Sigmoid colon (tissue), 4 donors: ENCODE results near the gene SLC36A1.

ENCODE experiments used
- EP300 ChIP-seq, 4 donors: sonication (generic); formaldehyde crosslinking; IDR thresholded peaks; one replicate each; pipeline ENCODE4 v1.6.1; 2017; ENCODE audit warnings: antibody characterized with exemption in 4 of 4
- POLR2A ChIP-seq, 2 donors: fragments of 450-650 bp; IDR thresholded peaks; one replicate each; pipeline ENCODE4 v1.6.1; 2016; ENCODE audit warnings: antibody characterized with exemption in 2 of 2, mild to moderate bottlenecking in 2 of 2, moderate library complexity in 2 of 2
- POLR2AphosphoS5 ChIP-seq, 4 donors: sonication (generic); formaldehyde crosslinking; IDR thresholded peaks; one replicate each; pipeline ENCODE4 v1.6.1; 2017; ENCODE audit warnings: antibody characterized with exemption in 4 of 4
- TF ChIP-seq, protein P1 (sequence below), 4 experiments: fragments of 450-650 bp in 3 of 4; fragments of 200-600 bp in 1 of 4; IDR thresholded peaks; one replicate each; pipeline ENCODE4 v1.5.1; 2016 to 2019; ENCODE audit warnings: antibody characterized with exemption in 4 of 4, mild to moderate bottlenecking in 3 of 4, moderate library complexity in 2 of 4

DNA sequence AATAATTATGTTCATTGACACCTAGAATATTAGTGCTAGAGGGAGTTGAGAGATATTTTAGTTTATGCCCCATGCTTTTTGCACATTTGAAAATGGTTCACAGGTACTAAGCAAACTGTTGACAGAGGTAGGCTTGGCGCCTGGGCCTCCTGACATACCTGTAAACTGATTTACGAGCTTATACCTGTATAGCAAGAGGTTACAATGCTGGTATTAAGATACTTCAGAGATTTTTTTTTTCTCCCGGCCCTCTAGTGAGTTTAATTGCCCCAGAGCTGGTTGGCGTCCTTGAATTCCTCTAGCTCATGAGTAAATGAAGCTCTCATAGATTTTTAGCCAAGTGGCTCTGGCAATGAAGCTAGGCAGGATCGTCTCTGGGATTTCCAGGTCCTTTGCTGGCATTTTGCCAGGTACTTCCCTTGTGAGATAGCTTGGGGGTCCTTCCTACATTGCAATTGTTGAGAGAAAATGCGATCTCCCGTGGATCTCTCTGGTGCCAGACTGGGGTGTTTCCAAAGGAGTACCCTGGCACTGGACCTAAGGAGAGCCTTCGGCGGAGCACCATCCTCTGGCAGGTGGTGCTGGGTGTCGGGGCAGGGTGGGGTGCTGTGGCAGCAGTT lies 9.0 kb downstream of the SLC36A1 start:
- TF ChIP-seq POLR2A (IDR thresholded peaks at IDR 0.05) (no peak), EP300 (IDR thresholded peaks at IDR 0.05) (no peak), POLR2AphosphoS5 (IDR thresholded peaks at IDR 0.05) (no peak)
- TF ChIP-seq, protein P1, sequence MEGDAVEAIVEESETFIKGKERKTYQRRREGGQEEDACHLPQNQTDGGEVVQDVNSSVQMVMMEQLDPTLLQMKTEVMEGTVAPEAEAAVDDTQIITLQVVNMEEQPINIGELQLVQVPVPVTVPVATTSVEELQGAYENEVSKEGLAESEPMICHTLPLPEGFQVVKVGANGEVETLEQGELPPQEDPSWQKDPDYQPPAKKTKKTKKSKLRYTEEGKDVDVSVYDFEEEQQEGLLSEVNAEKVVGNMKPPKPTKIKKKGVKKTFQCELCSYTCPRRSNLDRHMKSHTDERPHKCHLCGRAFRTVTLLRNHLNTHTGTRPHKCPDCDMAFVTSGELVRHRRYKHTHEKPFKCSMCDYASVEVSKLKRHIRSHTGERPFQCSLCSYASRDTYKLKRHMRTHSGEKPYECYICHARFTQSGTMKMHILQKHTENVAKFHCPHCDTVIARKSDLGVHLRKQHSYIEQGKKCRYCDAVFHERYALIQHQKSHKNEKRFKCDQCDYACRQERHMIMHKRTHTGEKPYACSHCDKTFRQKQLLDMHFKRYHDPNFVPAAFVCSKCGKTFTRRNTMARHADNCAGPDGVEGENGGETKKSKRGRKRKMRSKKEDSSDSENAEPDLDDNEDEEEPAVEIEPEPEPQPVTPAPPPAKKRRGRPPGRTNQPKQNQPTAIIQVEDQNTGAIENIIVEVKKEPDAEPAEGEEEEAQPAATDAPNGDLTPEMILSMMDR (IDR thresholded peaks at IDR 0.05): no peak
